ENCODE measurements around the gene GGACT.

The GGACT gene

DNA sequence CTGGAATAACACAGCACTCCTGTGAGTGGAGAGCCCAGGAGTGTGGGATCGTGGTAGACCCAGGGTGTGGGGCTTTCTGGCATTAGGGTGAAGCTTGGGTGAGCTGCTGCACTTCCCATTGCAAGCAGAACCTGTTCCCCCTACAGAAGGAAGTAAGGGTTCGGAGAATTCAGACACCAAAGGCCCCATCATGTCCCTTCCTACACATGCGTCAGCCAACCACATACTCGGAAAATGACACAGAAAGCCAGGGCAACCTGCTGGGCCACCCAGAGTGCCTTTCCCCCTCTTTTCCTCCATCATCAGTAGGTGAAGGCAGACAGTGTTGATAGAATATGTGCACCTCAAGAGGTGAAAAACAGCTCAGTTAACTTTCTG lies 42.9 kb downstream of the GGACT start:
- DNase-seq: no peak

DNA sequence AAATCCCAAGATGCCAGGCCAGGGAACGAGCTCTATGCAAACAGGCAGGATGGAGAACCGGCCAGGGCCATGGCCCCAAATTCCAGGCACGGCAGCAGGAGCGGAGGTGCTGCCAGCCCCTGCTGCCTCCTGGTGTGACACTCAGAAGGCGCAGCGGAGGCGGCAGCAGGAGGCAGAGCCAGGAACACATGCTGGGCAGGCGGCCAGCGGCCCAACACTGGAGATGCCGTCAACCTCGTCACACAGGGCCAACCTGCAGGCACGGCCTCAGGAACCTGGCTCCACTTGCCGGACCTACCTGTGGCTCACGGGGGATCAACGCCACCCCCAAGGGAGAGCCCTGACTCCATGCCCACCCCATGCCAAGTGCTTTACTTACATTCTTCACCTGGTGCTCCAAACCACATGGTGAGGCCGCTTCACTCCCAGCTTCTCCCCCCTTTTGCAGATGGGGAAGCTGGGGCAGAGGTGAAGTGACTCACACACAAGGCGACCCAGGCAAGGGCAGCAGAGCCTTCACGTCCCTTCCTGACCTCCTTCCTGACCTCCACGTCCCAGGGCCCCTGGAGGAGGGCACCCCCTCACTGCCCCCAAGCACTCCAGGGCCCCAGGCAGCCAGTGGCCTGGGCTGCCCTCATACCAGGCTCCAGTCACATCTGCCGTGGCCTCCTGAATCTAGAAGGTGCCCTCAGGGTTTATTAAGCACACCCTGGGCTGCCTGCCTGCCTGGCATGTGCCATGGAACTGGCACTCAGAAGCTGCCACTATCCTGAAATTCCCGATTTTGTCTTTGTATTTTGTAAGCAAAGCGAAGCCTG lies 43.5 kb downstream of the GGACT start:
- DNase-seq: no peak

DNA sequence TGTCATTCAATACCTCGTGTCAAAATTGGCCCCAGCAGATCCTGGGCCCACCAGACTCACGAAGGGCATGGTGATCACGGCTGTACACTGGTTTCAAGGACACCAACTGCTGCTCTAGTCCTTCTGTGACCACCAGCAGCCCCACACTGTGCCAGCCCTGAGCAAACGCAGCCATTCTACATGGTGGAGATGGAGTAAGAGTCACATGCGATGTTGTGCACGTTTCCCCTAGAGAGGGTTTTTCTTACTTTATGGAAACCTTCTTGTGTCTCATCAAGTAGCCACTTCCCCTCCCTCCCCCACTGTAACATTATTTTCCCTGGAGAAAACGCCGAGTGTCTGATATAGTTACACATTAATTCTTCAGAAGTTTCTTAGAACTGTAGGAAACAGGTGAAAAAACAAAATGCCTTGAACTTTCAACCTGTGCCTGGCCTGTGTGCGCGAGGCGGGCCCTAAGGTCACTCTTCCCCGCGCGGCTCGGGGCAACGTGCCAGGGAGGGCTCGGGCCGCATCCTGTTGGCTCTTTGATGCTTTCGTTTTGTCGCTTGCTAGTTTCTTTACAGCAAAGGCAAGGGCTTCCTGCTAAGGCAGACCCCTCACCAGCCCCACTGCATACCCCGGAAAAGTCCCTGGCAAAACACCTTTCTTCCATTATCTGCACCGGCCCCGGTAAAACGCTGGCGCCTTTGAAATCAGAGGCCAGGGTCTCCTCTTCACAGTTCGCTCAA lies 44.6 kb downstream of the GGACT start:
- no peak for DNase-seq

DNA sequence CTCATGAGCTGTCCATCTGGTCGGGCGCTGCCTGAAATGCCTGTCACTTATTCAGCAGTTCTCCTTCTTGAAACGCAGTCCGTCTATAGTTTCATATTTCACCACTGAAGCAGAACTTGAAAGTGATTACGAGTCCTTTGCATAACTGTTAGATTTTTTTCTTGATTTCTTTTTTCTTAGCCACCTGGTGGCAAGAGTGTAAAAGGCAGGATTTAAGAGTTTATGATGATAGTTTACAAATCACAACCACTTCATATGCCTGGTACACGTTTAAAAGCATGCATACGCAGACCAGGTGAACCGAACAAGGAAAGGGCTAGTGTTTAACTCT lies 45.8 kb downstream of the GGACT start:
- no peak for DNase-seq

DNA sequence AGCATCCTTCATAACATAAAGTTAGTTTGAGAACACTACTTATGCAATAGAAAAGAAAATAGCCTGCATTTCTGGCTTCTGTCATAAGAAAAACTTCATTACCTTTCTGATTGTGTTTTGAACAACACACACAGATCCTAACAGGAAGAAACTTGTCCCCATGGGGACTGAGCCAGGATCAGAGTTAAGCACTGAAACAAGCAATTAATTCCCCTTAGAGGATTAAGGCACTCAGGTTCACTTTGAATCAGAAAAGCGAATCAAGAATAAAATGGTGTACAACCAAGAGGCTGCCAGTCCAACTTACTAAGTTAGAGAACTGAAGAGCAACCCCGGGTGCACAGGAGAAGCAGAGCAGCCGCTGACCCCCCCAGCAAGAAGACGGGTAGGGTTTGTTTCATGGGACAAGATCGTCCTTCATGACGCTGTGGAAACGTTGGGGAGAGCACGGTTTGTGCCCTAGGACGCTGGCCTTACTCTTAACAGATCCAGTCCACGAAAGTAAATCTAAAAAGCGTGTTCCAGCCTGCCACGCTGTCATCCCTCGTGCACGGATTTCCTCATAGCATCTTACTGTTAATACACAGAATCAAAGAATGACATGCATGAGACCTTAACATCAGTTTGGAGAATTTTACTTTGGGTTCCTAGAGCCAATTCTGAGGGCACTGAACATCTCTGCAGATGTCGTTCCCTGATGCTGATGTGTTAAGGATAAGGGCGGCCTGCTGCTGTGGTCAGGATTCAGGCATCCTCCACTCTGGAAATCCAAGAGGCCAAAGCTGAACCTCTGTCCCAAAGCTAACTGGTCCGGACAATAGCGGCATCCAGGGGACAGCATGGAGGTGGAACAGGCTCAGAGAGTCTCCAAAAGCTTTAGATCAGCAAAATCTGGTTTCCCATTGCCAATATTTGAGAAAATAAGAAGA lies 46.4 kb downstream of the GGACT start:
- no peak for DNase-seq

DNA sequence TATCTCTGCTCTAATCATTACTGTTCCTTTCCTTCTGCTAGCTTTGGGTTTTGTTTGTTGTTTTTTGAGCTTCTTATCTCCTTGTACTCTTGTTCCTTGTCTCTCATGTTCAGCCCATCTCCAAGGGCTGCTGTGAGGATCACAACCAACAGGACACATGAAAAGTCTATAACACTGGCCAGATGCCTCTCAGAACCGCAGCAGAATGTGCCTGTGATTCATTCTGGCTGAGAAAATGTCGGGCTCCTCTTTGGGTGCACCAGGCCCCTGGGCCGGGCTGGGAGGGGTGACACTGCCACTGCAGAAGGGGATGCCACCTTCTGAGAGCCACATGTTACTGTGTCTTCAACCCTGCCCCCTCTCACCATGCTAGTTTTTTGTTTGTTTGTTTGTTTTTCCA lies 48.0 kb downstream of the GGACT start:
- DNase-seq: no peak

DNA sequence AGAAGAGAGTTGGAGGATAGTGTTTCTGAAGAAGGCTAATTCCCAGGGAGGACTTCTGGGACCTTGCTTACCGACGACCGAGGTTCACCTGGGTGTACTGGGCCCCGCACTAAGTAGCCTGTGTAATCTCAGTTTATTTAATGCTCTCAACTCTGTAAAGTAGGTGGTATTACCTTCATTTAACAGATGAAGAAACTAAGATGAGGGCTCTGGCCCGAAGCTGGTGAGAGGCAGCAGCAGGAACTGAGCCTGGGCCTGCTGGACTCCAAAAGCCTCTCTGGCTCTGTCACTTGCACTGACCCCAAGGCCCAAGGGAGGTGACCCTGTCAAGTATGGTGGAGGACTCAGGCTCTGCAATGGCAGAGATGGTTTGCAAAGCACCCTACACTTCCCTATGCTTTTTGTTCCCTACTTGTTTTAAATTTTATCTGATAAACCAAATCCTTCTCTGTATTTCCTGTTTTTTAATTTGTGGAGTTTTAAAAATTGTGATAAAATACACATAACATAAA lies 50.6 kb downstream of the GGACT start:
- DNase-seq: no peak

DNA sequence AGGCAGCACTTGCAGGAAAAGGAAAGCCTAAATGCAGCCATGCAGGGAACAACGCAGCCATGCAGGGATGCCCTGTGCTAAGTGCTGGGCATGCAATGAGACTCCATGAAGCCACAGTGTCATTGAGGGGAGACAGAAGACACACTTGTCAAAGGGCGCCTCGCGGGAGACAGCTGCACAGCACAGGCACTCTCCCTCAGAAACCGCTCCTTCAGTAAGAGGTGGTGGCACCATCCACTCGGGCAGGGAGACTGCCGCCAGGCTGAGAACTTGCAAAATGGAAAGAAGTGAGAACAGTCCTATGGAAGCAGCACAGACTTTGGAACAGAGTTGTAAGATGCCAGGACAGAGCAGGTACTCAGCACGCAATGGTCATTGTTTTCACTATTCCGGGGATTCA lies 51.1 kb downstream of the GGACT start:
- DNase-seq: no peak

DNA sequence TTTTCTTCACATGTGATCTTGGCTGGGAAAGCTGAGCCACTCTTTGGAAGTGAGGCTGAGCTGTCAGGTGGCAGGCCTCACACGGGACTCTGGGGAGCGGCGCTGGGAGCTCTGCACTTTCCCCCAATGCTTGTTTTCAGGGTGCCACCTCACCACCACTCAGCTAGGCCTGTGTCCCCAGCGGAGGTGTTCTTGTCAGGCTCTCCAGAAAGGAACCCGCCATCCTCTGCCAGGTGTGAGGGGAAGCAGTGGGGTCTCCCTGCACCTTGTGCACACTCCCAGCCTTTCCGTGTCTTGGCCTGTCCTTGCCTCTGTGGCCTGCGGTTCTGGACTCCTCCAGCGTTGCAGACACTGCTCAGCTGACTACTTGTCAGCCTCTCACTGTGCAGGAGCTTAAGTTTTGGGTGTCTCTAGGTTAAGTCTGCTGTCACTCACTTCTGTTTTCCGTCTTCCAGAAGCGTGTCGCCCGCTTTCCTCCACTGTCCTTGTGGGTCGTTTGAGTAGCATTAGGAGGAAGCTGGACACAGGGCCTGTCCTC lies 51.9 kb downstream of the GGACT start:
- DNase-seq: no peak

DNA sequence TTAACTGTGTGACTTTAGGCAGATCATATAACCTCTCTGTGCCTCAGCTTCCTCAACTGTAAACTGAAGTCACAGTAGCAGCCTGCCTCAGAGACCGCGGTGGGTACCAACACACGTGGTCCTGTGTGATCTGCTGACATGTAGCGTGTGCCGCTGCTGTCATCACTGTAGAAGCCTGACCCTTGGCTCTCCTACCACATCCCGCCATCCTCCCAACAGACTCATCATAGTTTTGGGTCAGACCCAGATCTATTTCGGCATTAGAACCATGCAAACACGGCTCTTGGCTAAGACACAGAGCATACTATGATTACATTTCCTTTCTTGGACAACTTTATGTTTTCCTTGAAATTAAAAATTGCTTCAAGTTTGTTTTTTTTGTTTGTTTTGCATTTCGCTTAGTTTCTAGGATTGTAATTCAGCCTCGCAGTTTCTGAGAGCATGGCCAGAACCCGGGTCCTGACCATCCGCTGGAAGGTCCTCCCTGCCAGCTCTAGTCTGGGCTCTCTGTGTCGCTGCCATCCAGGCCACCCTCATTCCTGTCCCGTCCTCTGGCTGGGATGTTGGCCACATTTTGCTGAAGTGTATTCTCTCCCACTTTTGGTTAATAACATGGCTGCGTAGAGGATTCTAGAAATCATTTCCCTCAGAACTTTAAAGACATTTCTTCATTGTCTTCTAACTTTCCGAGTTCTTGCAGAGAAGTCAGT lies 53.0 kb downstream of the GGACT start:
- no peak for DNase-seq

DNA sequence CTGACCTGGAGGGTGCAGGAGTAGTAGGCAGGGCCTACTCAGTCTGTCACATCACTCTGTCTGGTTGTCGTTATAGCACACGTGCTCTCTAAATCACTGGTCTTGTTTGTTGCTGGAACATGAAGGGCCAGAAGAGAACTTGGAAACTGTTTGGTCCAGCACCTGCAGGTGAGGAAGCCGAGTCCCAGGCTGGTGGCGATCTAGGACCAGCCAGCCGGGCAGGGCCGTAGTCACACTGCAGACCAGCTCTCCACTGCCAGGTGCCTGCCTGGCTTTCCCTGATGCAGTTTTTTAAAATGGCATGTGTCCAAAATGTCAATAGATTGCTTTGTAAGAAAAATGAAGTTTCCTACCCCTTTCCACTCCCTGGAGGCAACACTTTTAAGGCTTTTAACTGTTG lies 53.7 kb downstream of the GGACT start:
- no peak for DNase-seq

DNA sequence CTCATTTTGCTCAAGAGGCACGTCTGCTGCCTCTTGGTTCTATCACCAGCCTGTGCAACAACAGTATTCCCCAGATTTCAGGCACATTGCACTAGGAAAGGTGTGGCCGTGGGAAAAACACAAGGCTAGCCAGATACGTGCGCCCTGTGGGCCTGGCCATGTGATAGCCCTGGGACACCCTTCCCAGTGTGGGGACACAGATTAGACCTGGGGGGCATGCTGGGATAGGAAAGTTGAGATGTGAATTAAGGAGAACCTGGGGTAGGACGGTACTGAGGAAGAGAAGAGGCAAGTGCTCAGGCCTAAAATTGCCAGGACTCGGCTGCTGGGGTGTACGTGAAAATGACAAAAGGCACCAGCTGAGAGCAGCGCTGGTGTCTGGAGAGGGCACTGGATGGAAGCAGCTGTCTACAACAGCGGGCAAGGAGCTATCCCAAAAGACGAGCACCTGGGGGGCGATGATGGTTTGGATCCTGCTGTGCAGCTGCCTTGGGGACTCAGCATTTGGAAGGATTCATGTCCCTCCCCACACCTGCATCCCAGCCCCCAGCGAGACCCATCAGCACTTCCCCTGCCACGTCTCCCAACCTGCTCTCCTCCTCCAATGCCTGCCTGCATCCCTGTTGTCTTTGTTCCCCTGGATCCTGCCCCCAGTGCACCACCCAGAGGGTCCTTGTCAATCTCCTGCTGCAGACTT lies 54.3 kb downstream of the GGACT start:
- DNase-seq: no peak

DNA sequence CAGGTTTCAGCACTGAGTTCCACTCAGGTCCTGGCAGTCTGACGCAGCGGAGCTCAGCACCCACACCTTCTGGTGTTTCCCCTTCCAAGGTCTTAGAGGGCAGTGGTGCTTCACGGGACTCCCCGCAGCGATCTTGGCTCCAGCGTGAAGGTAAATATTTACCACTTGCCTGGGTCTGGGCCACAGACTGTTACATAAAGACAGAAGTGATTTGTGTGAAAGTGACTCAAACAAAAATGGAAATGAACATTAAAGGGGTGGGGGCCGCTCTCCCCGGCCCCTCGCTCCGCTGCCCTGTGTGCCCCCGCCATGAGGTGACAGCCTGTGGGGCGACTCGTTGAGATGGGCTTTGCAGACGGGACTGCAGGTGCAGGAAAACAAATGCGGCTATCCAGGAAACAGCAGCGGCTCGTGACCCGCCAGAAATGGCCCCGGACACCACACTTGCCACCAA lies 55.0 kb downstream of the GGACT start:
- DNase-seq: peak; percentile 16

DNA sequence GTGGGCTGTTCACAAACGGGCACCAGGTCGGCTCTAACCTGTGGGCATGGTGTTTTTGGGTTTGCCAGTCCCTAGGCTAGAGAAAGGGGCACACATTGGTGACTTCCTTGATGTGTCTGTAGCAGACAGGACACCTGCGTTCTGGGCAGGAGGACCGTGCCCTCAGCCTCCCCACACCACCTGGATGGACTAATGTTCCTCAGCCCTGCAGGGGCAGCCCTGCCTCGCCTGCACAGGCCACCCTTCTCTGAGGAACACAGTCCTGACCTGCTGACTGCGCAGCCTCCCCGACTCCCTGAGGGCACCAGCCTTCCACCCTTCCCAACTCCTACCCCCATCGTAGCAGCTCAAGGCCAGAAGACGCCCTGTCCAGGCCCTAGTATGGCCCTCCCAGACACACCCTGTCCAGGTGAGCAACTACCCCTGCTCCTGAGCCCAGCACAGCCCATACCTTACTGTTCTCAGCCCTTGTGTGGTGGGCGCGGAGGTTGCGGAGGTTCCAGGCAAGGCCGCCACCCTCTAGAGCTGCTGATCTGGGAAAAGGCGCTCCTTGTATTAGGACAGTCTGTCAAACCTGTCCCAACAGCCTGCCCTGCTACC lies 55.7 kb downstream of the GGACT start:
- DNase-seq: no peak

DNA sequence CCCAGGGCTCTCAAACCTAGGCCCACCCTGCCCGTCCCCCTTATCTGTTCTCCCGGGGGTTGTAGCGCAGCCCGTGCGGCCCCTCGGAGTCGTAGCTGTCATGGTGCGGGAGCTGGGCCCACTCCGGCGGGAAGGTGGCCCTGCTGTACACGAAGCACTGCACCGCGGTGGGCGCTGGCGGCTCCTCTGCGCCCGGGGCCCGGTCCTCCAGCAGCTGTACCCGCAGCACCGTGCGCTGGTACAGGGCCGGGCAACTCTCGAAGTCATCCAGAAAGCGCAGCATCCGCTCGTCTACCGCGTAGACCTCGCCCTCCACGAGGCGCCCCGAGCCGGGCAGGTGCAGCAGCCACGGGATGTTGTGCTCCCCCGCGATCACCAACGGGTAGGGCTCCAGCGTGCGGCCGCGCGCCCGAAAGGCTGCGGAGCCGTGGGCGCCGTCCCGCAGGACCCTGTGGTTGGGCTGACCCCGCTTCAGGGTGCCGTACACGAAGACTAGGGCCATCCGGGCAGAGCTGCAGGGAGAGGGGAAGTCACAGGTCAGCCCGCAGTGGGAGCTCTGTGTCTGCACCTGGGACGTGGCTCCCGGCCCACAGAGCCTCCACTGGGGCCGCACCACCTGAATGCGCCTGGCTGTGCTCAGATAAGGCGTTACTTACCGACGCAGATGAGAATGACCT lies 56.4 kb downstream of the GGACT start:
- no peak for DNase-seq

DNA sequence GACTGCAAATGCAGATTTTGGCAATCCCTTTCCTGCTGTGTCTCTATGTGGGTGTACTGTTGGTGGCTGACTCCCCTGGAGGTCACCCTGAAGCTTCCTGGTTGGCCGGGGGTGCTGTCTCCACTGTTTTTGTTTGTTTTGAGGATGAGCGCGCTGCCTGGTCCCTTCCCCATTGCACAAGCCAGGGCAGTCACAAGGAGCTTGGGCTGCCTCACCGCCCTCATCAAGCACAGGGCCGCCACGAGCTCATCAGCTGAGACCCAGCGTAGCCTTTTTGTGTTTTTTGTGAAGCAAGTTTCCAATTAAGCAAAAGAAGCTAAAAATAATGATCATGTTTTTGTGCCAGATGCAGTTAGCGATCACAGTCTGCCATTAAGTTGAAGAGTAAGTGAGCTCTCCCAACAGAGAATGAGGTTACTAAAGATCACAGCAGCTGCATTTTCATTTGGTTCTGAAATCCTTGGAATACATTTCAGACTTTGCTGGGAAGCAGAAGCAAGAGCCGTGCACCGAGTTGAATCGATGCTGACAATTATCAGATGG lies 57.8 kb downstream of the GGACT start:
- DNase-seq: no peak

DNA sequence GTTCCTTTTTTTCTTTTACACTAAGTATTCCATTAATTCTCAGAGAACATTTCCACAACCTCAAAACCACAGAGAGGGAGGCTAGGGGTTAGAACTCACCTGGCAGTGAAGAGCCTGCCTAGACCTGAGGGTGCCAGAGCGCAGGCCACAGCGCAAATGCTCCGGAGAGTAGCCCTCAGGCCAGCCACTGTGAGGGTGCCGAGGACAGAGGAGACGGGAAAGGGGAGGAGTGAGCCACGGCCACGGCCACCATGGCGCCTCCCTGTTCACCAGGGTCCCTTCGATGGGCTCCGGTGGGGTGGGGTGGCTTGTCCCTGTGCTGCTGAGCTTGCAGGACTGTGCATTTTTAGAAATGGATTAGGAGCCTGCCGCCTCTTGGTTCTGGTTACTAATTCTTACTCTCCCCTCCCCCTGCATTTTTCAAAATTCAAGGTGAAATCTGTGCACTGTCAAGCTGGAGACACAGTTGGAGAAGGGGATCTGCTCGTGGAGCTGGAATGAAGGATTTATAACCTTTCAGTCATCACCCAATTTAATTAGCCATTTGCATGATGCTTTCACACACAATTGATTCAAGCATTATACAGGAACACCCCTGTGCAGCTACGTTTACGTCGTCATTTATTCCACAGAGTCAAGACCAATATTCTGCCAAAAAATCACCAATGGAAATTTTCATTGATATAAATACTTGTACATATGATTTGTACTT lies 58.8 kb downstream of the GGACT start:
- no peak for DNase-seq

DNA sequence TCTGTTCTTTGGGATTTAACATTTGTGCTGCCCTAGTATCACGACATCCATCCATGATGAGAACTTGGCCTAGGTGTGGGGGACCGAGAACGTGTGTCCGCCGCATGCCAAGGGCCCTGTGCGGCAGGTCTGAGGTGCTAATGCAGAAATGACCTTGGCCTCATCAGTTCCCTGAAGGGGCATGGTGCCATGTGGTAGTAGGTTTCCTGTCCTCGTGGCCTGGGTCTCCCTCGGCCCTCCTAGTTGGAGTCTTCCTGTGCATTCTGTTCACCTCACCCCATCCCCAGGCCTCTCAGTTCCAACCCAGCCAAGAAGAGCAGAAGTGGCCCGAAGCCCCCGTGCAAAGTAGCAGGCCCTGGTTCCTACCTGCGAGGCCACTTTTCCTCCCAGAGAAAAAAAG lies 59.8 kb downstream of the GGACT start:
- DNase-seq: no peak

DNA sequence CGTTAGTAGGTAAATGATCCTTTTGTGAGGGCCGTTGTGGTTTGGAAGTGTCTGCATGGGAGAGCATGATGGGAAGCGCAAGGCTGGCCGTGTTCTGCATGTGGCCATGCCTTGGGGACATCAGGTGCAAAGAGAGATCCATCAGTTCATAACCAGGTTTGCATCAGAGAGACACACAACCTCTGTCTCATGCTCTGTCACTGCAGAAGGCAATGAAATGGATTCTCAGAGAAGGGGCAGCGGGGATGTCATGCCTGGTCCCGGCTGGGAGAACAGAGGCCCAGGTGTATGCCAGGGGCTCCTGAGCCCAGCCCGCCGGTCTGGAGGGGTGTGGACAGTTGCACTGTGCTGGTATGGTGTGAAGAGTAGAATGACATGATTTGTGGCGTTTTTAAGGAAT lies 60.2 kb downstream of the GGACT start:
- DNase-seq: no peak

DNA sequence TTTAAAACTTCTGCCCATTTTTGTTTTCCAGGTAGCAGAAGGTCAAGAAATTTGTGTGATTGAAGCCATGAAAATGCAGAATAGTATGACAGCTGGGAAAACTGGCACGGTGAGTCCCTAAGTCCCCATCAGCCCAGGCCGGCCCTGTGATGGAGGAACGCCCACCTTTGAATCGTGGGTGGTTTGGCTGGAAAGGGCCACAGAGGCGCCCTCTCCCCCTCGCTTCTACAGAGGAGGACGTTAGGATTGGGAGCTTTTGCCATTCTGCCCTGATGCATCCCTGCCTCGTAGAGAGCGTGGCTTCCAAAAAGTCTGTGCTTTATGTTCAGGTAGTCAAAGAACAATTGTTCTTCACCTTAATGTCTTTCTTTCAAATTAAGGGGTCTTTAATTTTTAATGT lies 60.9 kb downstream of the GGACT start:
- no peak for DNase-seq

Measured in NCI-H748 treated with DMSO at 0.1 percent for 48 hours (cell line).